Inferior parietal cortex (tissue), 1 donor: ENCODE data around the gene C10orf90.
"Not testable (repeated sequence)": the region's sequence is repeated elsewhere in the genome, so short reads cannot be mapped to it uniquely, and the experiment has no call there.

Experiments
- DNase-seq: peaks from one replicate; pipeline ENCODE4 v3.0.0-alpha.2; 2016; ENCODE audit errors: extremely low spot score

C10orf90 gene

DNA sequence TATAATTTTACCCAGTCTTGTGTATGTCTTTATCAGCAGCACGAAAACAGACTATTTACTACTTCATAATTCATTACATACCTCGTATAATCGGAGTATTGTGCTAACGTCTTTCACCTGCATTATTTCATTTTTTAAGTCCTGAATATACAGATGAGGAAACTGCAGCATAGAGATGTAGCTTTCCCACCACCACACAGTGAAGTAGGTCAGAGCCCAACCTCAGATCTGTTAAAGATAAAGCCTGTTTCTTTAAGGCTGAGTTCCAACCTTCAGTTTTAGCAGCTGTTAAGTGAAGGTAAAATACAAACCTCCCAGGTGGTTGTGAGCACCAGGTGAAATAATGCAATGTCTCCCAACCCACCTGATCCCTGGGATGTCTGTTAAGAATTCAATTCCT is 280.2 kb downstream of the C10orf90 start:
- DNase-seq: no peak

DNA sequence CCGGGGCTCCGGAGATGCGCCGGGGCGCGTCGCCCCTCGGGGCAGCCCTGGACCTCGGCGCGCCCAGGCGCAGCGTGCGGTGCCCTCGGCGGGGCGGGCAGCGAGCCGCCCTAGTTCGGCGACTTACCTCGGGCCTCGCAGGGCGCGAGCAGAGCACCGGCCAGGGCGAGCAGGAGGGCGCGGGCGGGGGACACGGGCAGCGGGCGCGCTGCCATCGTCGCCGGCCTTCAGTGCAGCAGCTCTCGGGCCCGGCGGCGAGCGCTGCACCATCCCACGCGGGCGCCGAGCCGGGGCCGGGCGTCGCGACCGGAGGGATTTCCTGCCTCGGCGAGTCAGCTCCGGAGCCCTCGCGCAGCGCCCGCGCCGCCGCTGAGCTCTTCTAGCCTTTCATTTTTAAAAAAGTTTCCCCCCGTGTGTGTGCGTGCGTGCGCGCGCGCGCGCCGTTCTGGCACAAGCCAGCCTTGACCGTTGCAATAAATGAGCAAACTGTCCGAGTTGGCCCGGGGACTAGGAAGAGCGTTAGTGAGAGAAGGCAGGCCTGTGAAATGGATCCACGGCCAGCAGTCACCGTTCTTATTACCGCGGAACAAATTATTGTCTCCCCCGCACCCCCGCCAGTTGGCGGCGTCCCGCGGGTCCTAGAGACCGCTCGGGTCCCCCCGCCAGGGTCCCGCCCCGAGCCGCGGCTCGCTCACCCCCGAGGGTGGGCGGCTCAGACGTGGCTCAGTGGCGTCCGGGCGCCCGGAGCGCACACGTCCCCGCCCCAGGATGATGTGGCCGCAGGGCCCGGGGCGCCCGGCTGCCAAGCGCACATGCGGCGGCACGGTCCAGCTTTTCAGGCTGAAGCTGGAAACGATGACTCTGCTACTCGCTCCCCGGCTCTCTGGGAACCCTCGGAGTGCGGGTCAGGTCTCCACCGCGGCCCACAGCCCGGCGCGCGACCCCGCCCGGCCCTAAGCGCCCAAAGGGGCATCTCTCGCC is 282.3 kb downstream of the C10orf90 start, which contains the start of gene ADAM12:
Gene ADAM12 (minus strand): TSS at position 547 of the 981 bp plus-strand sequence. CDS start 332 bp downstream, at position 215.
- DNase-seq: no peak

DNA sequence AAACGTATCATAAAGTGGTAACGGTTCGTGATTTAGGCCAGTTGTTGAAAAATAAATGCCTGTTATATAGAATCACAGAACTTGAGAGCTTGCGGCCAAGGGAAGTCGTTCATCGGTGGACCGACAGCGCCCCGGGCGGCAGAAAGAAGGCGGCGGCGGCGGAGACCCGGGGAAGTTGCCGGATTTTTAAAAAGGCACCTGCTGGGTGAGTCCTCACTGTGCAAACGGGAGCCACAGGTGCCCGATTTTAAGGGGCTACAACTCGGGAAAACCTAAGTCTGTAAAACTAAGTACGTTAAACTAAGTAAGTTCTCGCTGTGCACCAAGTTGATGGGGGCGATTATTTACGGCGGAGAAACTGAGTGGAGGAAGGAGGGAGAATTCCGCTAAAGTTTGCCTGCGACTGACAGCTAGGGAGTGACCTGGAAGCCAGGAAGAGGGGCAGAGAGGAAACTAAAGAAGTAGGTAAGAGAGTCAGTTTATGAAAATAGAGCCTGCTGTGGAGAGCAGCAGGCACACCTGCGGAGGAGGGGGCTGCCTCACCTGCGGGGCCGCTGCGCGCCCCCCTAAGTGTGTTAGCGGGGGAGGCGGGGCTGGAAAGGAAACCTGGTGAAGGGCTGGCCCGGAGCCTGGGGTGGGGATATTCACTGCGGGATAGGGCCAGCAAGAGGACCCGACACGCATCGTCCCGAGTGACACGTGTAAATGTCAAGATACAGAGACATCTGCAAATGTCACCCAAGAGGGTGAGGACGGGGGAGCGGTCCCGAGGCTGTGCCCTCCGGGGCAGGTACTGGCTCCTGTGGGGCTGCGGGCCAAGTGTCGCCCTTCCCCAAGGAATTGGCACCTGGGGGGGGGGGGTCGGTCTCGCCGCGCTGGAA is 283.2 kb downstream of the C10orf90 start:
- peak; percentile 72 for DNase-seq

DNA sequence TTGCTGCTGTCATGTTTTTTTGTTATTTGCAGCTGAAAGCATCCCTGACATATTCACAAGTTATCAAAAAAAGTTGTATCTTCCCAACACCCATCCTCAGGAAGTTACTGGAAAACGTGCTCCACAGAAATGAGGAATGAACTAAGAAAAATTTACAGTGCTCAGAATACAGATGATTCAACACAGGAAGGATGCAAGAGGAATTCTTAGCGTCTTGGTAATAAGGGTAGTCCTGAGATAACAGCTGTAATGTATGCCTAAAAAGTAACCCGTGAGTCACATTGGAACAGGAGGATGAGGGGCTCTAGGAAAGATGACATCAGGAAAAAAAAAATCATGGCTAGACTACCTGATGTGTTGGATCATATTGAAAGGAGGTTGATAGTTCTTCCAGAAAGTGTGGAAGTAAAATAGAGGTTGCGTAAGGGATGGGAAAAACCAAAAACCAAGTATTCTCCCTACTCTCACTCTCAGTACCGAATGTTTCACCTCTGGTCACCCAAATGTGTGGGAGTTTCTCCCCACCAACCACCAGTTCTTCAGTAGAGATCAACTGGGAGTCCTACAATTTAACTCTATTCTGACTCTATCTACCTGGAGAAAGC is 286.1 kb downstream of the C10orf90 start:
- DNase-seq: no peak

GRCh38 chr10:126380352-126381076 is 290.0 kb downstream of the C10orf90 start:
- no peak for DNase-seq

DNA sequence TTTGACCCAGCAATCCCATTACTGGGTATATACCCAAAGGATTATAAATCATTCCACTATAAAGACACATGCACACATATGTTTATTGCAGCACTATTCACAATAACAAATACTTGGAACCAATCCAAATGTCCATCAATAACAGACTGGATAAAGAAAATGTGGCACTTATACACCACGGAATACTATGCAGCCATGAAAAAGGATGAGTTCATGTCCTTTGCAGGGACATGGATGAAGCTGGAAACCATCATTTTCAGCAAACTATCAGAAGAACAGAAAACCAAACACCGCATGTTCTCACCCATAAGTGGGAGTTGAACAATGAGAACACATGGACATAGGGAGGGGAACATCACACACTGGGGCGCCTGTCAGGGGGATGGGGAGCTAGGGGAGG is 291.3 kb downstream of the C10orf90 start:
- not testable (repeated sequence) for DNase-seq

DNA sequence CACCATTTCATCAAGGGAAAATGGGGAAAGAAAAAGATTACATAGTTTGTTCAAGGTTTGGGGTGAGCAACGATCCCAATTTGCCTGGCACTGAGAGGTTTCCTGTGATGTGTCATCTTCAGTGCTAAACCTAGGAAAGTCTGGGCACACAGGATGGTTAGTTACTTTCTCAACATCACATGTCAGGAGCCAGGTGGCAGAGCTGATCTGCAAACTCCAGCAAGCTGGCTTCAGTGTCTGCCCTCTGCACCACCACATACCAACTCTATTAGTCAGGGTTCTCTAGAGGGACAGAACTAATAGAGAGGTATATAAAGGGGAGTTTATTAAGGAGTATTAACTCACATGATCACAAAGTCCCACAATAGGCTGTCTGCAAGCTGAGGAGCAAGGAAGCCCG is 293.5 kb downstream of the C10orf90 start:
- DNase-seq: no peak

DNA sequence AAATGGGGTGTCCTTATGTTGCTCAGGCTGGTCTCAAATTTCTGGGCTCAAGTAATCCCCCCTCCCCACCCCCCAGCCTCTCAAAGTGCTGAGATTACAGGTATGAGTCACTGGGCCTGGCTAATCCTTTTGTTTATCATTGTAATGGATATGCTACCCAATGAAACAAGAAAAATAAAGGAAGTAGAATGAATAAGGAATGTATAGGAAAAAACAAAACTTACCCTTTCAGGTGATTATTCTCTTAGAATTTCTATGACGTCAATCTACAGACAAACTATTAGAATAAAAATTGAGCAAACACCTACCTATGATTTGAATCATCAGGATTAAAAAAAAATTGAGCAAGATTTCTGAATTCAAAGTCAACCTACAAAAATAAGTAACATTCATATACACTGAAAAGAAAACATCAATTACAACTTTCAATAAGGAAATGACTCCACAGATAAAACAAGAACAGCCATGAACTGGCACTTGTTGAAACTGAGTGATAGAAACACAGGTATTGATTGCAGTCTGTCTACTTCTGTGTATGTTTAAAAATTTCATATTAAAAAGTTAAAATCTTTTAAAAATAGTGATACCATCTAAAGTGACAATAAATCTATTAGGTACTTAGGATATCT is 294.5 kb downstream of the C10orf90 start:
- DNase-seq: no peak

DNA sequence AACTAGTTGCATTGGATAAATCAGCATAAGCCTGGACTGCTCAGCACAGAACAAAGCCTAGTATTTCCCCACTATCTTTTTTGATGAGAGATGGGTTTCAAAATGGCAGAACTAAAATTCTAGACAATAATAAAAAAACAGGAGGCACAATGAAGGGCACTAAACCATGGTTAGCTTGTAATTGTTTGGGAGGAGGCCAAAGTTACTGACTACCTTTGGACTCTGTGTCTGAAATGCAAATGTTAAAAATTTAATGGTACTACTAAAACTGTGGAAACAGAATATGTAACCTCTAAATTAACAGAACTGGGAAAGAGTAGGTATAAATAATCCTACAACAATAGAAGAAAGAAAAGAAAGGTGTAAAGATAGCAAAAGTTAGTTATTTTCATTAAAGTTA is 295.2 kb downstream of the C10orf90 start:
- no peak for DNase-seq
